Endothelial cell of umbilical vein (primary cell): ENCODE data around the gene PGD. TPM values are rescaled to one million over a fixed set of nuclear protein-coding genes. Genes with fewer than 3 reads are reported as not detected.

Source experiments
- BruUV-seq: library from RNA; stranded (reverse); fragments of 400-500 nt; replicated peaks from 2 replicates; lab custom pipeline; 2021; lab: Mats Ljungman, UMichigan
- CTCF ChIA-PET: fragments of 300-600, 350-600 bp; sonication (Branson Sonifier 250); formaldehyde crosslinking; loops from one replicate; lab custom pipeline; 2021; ENCODE audit warnings: antibody characterized with exemption, inconsistent platforms; lab: Charles Lee
- POLR2A ChIA-PET: fragments of 300-600, 350-600 bp; sonication (Branson Sonifier 250); formaldehyde crosslinking; loops from one replicate; lab custom pipeline; 2021; ENCODE audit warnings: antibody characterized with exemption, inconsistent platforms; lab: Charles Lee
- DNase-seq: peaks from one replicate; pipeline ENCODE4 v3.0.0-alpha.2; 2011; ENCODE audit warnings: low read depth, low spot score
- FAIRE-seq: peaks from 2 replicates; lab custom pipeline; 2011; peaks lifted over from hg19 to GRCh38; lab: Jason Lieb, UNC
- H2AFZ ChIP-seq: 2 replicates; pipeline ENCODE4 v1.6.0; 2012; ENCODE audit warnings: low read depth, low read length, control low read depth, inconsistent platforms
- H3K27ac ChIP-seq: 2 replicates; pipeline ENCODE4 v1.5.1; 2011; ENCODE audit warnings: low read depth, mild to moderate bottlenecking, control low read depth, low read length, moderate library complexity; ENCODE audit not compliant: insufficient read depth
- H3K27me3 ChIP-seq, 2 experiments: 2 replicates each; pipeline versions ENCODE4 v1.6.0 to v1.6.1; 2011; ENCODE audit warnings: low read length in 2 of 2, mixed read lengths in 1 of 2; ENCODE audit not compliant: control insufficient read depth in 2 of 2, insufficient read depth in 2 of 2
- H3K36me3 ChIP-seq, 2 experiments: 2 replicates in 1 of 2; 3 replicates in 1 of 2; pipeline ENCODE4 v1.5.1; 2011; ENCODE audit warnings: low read length in 2 of 2, mild to moderate bottlenecking in 1 of 2, moderate library complexity in 1 of 2; ENCODE audit not compliant: control insufficient read depth in 2 of 2, insufficient read depth in 2 of 2; ENCODE audit errors: extremely low read depth in 1 of 2
- H3K4me1 ChIP-seq: 3 replicates; pipeline ENCODE4 v1.5.1; 2011; ENCODE audit warnings: mild to moderate bottlenecking, low read length; ENCODE audit not compliant: control insufficient read depth, insufficient read depth; ENCODE audit errors: extremely low read depth
- H3K4me2 ChIP-seq: 2 replicates; pipeline ENCODE4 v1.6.1; 2011; ENCODE audit warnings: low read length, control low read depth, mixed read lengths; ENCODE audit not compliant: insufficient read depth
- H3K4me3 ChIP-seq, 3 experiments: fragments of 200-600 bp in 1 of 3; sonication (generic), shearing (Covaris generic) in 1 of 3; replicated peaks in 1 of 3; 2 replicates each; pipeline ENCODE4 v1.5.1; 2011 to 2016; ENCODE audit warnings: control low read depth in 3 of 3, low read length in 3 of 3, mild to moderate bottlenecking in 2 of 3, inconsistent platforms in 1 of 3, low read depth in 1 of 3, moderate library complexity in 1 of 3; ENCODE audit not compliant: insufficient read depth in 1 of 3
- H3K79me2 ChIP-seq: 2 replicates; pipeline ENCODE4 v1.6.0; 2012; ENCODE audit warnings: low read length, inconsistent platforms; ENCODE audit not compliant: control insufficient read depth, insufficient read depth
- H3K9ac ChIP-seq: replicated peaks from 2 replicates; pipeline ENCODE3; 2011; ENCODE audit warnings: low read length, control low read depth; ENCODE audit not compliant: insufficient read depth; ENCODE audit errors: extremely low read depth
- H3K9me1 ChIP-seq: replicated peaks from 3 replicates; pipeline ENCODE4 v1.6.0; 2011; ENCODE audit warnings: mild to moderate bottlenecking, low read length; ENCODE audit not compliant: control insufficient read depth, insufficient read depth; ENCODE audit errors: extremely low read depth
- H3K9me3 ChIP-seq: replicated peaks from 2 replicates; pipeline ENCODE4 v1.5.1; 2012; ENCODE audit warnings: low read length, inconsistent platforms; ENCODE audit not compliant: control insufficient read depth, insufficient read depth
- H4K20me1 ChIP-seq: replicated peaks from 2 replicates; pipeline ENCODE3; 2011; ENCODE audit warnings: mild to moderate bottlenecking, low read length; ENCODE audit not compliant: control insufficient read depth, insufficient read depth; ENCODE audit errors: extremely low read depth
- EZH2 ChIP-seq: IDR thresholded peaks from 2 replicates; pipeline ENCODE4 v1.6.1; 2012; ENCODE audit warnings: borderline replicate concordance, low read depth, mild to moderate bottlenecking, moderate library complexity, low read length, inconsistent platforms; ENCODE audit not compliant: severe bottlenecking
- FOS ChIP-seq: IDR thresholded peaks from 2 replicates; pipeline ENCODE4 v1.6.1; 2011; ENCODE audit warnings: mild to moderate bottlenecking, low read length, moderate library complexity, borderline replicate concordance; ENCODE audit not compliant: insufficient read depth
- GATA2 ChIP-seq: IDR thresholded peaks from 2 replicates; pipeline ENCODE4 v1.7.0; 2011; ENCODE audit warnings: low read depth, mild to moderate bottlenecking, moderate library complexity, mixed read lengths, low read length; ENCODE audit not compliant: insufficient read length, insufficient read depth
- JUN ChIP-seq: IDR thresholded peaks from 2 replicates; pipeline ENCODE4 v1.6.1; 2011; ENCODE audit warnings: borderline replicate concordance, low read depth; ENCODE audit not compliant: insufficient read length, insufficient read depth
- MYC ChIP-seq: IDR thresholded peaks from one replicate; pipeline ENCODE4 v1.6.1; 2011; ENCODE audit warnings: mild to moderate bottlenecking, low read depth, low read length
- POLR2A ChIP-seq: IDR thresholded peaks from 2 replicates; pipeline ENCODE4 v1.6.1; 2012; ENCODE audit warnings: low read depth, mild to moderate bottlenecking, control low read depth, low read length
- POLR2AphosphoS5 ChIP-seq: IDR thresholded peaks from 2 replicates; pipeline ENCODE4 v1.6.1; 2012; ENCODE audit warnings: low read depth, mild to moderate bottlenecking, control low read depth, low read length, moderate library complexity; ENCODE audit not compliant: insufficient read depth
- dilution Hi-C: fragments of 300-500 bp; cut with MboI; formaldehyde crosslinking; loops from one replicate; pipeline ENCODE4 v1.15.0; 2019; ENCODE audit warnings: low sequenced_read_pairs; ENCODE audit not compliant: extremely low pct_ligation_motif_present
- intact Hi-C: fragments of 100-400 bp; cut with micrococcal nuclease; formaldehyde crosslinking; loops from one replicate; pipeline ENCODE4 v1.10.0; 2022
- polyA plus RNA-seq, 4 experiments: library from polyadenylated mRNA; depleted of rRNA in 3 of 4; stranded (reverse) in 3 of 4; unstranded in 1 of 4; fragments of >200 nt; gene quantifications; 2 replicates each; pipeline versions ENCODE4 v1.2.1 to v1.2.3, GENCODE V29; 2011 to 2012; ENCODE audit warnings: missing spikeins in 1 of 4
- total RNA-seq: library from RNA; stranded (reverse); gene quantifications from 2 replicates; pipeline ENCODE4 v1.2.3, GENCODE V29; 2021
- TF ChIP-seq, protein P1 (sequence below): IDR thresholded peaks from 2 replicates; pipeline ENCODE4 v1.6.1; 2011; ENCODE audit not compliant: insufficient read depth, insufficient read length
- TF ChIP-seq, protein P2 (sequence below), 2 donors: IDR thresholded peaks; 1 replicate in 1 of 2; 2 replicates in 1 of 2; pipeline ENCODE4 v1.5.1; 2011; ENCODE audit warnings: low read length in 2 of 2, mild to moderate bottlenecking in 2 of 2, moderate library complexity in 2 of 2, control low read depth in 1 of 2, inconsistent platforms in 1 of 2, low read depth in 1 of 2; ENCODE audit not compliant: insufficient read depth in 1 of 2; ENCODE audit errors: extremely low read depth in 1 of 2

Gene PGD
- total and polyA plus RNA-seq, 2 donors (not counting 3 experiments of a cell fraction or from before 2014, with no cell fraction given) = 196 to 303 TPM

DNA sequence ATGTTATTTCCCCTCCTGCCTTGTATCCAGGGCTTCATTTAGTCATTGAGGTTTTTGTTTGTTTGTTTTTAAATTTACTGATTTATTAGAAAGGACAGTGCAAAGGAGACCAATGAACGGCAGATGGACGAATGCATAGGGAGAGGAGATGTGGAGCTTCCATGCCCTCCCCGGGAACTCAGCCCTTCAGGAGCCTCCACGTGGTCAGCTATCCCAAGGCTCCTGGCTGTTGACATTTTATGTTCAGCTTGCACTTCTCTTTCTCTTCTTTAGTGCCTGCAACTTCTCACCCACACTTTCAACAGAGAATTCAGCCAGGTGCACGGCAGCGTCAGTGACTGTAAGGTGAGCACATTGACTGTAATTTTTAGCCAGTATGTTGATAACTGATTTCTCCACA is 30.7 kb upstream of the PGD start:
- no peaks in the 10 kb centered on the region for H4K20me1 ChIP-seq
- no TSS peak for BruUV-seq
- H3K9me1 ChIP-seq = no peaks in the 10 kb centered on the region
- H3K79me2 ChIP-seq = no peaks in the 10 kb centered on the region
- H3K36me3 ChIP-seq = peaks cover 10 to 18% of the 10 kb centered on the region in 2 experiments
- no peaks in the 10 kb centered on the region for H3K27me3 ChIP-seq
- DNase-seq (no peak), FAIRE-seq (peak; percentile 46)
- TF ChIP-seq POLR2A (no peak), FOS (no peak), GATA2 (no peak), POLR2AphosphoS5 (no peak), JUN (no peak), EZH2 (no peak), MYC (no peak)
- TF ChIP-seq, protein P1, sequence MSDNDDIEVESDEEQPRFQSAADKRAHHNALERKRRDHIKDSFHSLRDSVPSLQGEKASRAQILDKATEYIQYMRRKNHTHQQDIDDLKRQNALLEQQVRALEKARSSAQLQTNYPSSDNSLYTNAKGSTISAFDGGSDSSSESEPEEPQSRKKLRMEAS = no peak
- TF ChIP-seq, protein P2, sequence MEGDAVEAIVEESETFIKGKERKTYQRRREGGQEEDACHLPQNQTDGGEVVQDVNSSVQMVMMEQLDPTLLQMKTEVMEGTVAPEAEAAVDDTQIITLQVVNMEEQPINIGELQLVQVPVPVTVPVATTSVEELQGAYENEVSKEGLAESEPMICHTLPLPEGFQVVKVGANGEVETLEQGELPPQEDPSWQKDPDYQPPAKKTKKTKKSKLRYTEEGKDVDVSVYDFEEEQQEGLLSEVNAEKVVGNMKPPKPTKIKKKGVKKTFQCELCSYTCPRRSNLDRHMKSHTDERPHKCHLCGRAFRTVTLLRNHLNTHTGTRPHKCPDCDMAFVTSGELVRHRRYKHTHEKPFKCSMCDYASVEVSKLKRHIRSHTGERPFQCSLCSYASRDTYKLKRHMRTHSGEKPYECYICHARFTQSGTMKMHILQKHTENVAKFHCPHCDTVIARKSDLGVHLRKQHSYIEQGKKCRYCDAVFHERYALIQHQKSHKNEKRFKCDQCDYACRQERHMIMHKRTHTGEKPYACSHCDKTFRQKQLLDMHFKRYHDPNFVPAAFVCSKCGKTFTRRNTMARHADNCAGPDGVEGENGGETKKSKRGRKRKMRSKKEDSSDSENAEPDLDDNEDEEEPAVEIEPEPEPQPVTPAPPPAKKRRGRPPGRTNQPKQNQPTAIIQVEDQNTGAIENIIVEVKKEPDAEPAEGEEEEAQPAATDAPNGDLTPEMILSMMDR (IDR thresholded peaks at IDR 0.05; ENCODE audit: extremely low read depth in 1 of 2, insufficient read depth in 1 of 2, low read depth in 1 of 2, low read length in 2 of 2) = no peak
- CTCF ChIA-PET = interaction anchor here (1.2 kb wide), 1 partner anchor 127 kb away, joined by 3 read pairs; no protein-coding TSS in a partner anchor
- no peak overlapping the region for H3K27ac ChIP-seq
- POLR2A ChIA-PET = no interaction called here
- intact Hi-C loops = no loop called here
- no peaks in the 10 kb centered on the region for H3K4me1 ChIP-seq
- no peak overlapping the region for H2AFZ ChIP-seq
- H3K4me2 ChIP-seq = no peak overlapping the region
- dilution Hi-C loops = no loop called here
- H3K4me3 ChIP-seq = no peak overlapping the region
- H3K9me3 ChIP-seq = no peaks in the 10 kb centered on the region
- no peak overlapping the region for H3K9ac ChIP-seq
